Renal pelvis (tissue), 12 donors: ENCODE measurements around the gene TTC16. TPM values are rescaled to one million over a fixed set of nuclear protein-coding genes. Genes with fewer than 3 reads are reported as not detected.

Source experiments
- DNase-seq: peaks from one replicate; pipeline ENCODE4 v3.0.0-alpha.2; 2013
- long read RNA-seq, 16 experiments: transcript quantifications; one replicate each; lab custom pipeline, GENCODE V29; 2026
- polyA plus RNA-seq, 3 donors: library from polyadenylated mRNA; unstranded; fragments of 120-200 nt; gene quantifications; one replicate each; pipeline ENCODE4 v1.2.1, GENCODE V29; 2013; ENCODE audit not compliant: insufficient read length in 3 of 3

TTC16 gene, protein sequence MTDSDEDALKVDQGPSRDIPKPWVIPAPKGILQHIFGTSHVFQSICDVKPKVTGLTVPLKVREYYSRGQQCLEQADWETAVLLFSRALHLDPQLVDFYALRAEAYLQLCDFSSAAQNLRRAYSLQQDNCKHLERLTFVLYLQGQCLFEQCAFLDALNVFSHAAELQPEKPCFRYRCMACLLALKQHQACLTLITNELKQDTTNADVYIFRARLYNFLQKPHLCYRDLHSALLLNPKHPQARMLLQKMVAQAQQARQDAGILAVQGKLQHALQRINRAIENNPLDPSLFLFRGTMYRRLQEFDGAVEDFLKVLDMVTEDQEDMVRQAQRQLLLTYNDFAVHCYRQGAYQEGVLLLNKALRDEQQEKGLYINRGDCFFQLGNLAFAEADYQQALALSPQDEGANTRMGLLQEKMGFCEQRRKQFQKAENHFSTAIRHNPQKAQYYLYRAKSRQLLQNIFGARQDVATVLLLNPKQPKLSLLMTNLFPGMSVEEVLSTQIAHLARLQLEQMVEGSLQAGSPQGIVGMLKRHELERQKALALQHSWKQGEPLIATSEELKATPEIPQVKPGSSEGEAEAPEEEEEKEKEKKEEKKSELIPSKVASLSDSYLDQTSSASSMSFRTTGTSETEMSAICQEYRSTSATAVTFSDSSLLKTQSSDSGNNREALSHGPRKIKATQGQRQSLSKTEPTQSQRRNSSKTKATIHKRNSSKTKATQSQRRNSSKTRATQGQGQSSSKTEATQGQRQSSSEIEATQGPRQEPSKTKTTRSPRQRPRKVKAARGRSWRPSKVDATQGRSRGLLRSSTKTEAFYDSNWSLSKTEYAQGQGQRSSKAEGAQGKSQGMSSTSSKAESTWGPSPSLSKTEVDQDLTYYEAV
- polyA plus RNA-seq, result under 1 TPM; 0.20 to 0.37 (median 0.26) TPM
- long read RNA-seq, donor 1, partial matches to known transcripts, result 0 of 10 reads
- long read RNA-seq, donor 1, other reads (novel, unspliced or antisense), result 10 of 10 reads
- long read RNA-seq, donor 2, result 0 reads
- long read RNA-seq, donor 3, result 0 reads
- long read RNA-seq, donor 4, partial matches to known transcripts, result 0 of 9 reads
- long read RNA-seq, donor 4, other reads (novel, unspliced or antisense), result 9 of 9 reads
- long read RNA-seq, donor 5, result 0 reads
- long read RNA-seq, donor 6, result 0 reads
- long read RNA-seq, donor 7, result 0 reads
- long read RNA-seq, donor 8, result 0 reads
- long read RNA-seq, donor 9, result 0 reads
- long read RNA-seq, donor 10, result 0 reads
- long read RNA-seq, donor 11, result 0 reads
- long read RNA-seq, donor 12, result 0 reads
- long read RNA-seq, donor 13, result 0 reads
- long read RNA-seq, donor 14, result 0 reads
- long read RNA-seq, donor 15, result 0 reads
- long read RNA-seq, donor 16, result 0 reads

- peak; percentile 96 for DNase-seq
Measured at GRCh38 chr9:127715470-127716337, at the start of gene TTC16, which contains the start of gene PTRH1. TSS of gene TTC16 (plus strand) at chr9:127716079. CDS start at chr9:127716146, 67 bp downstream. TSS of gene PTRH1 (minus strand) at chr9:127715663. CDS start at chr9:127715639, 24 bp downstream.

GRCh38 chr9:127667127-127667844 is 48.6 kb upstream of the TTC16 start:
- DNase-seq, result no peak

DNA sequence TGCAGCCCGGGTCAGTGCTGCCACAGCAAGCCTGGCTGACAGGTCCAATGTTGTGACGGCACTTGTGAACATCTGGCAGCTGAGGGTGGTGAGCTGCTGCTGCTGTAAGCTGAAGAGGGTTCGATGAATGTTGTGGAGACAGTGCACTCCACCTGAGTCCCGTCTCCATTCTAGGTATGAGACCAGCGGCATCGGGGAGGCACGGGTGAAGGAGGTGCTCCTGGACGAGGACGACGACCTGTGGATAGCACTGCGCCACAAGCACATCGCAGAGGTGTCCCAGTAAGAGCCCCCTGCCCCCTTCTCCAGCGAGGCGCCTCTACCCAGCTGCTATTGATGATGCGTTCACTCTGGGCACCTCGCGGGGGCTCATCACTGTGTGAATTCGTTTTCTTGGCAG is 48.0 kb upstream of the TTC16 start:
- DNase-seq, result no peak

- DNase-seq, result no peak
Measured at GRCh38 chr9:127673234-127673633, 42.6 kb upstream of the TTC16 start.

GRCh38 chr9:127676638-127677037 is 39.2 kb upstream of the TTC16 start:
- no peak for DNase-seq

- no peak for DNase-seq
Measured at GRCh38 chr9:127679506-127679905, 36.4 kb upstream of the TTC16 start.

DNA sequence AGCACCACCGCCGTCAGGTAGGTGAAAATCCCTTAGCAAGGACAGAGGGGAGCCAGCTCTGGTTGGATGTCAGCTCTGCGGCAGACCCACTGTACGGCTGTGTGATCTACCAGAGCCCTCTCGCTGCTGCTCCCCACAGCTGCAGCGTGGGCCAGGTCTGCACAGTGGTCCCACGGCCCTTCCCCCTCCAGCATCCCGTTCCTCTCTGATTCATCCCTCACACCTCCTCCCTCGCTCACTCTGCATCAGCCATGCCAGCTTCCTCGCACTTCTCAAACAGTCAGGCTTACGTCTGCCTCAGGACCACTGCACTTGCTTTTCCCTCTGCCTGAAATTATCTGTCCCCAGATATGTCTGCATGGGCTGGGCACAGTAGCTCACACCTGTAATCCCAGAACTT is 35.7 kb upstream of the TTC16 start:
- no peak for DNase-seq

- DNase-seq, result no peak
Measured at GRCh38 chr9:127680846-127681245, 35.0 kb upstream of the TTC16 start.

- no peak for DNase-seq
Measured at GRCh38 chr9:127682351-127683136, 33.3 kb upstream of the TTC16 start.

DNA sequence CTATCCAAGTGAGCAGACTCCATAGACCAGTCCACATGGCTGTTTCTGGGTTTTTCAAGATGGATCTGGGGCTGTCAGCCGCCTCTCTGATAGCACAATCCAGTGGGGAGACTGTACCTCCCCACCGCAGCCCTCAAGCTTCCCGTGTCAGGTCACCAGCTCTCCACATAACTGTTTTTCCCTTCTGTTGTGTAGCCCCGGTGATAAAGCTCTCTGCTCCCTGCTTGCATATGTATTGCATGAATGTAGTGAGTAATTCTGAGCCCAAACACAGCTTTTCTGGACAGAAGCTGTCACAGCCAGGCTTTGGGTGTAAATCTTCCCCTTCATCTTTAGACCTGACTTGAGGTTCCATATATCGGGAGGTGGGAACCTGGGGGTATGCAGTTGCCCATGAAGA is 32.2 kb upstream of the TTC16 start:
- no peak for DNase-seq

DNA sequence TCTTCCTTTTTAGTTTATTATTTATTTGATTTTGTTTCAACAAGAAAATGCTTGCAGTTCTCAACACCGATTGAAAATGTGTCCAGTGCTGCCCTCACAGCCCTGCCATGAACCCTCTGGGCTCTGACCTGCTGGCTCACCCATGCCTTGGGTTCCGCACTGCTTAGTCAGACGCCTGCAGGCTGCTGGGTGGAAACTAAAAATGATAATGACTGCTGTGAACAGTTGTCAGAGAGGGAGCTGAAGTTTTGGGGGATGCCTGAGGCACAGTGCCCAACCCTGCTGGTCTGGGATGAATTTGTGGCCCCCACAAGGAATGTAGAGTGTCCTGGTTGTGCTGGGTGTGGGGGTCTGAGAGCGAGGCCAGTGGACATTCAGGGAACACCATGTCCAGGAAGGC is 31.3 kb upstream of the TTC16 start:
- no peak for DNase-seq

GRCh38 chr9:127686461-127687393 is 29.2 kb upstream of the TTC16 start:
- no peak for DNase-seq

- no peak for DNase-seq
Measured at GRCh38 chr9:127689329-127690000, 26.4 kb upstream of the TTC16 start.

GRCh38 chr9:127690735-127691134 is 25.1 kb upstream of the TTC16 start:
- DNase-seq, result no peak

- DNase-seq, result no peak
Measured at GRCh38 chr9:127692071-127692470, 23.8 kb upstream of the TTC16 start.

- DNase-seq, result no peak
Measured at GRCh38 chr9:127693143-127693542, 22.7 kb upstream of the TTC16 start.

GRCh38 chr9:127693697-127694096 is 22.2 kb upstream of the TTC16 start:
- DNase-seq, result no peak
